NB4 (cell line): ENCODE results near the gene PREPL.

Experiments used
- DNase-seq: peaks from one replicate; pipeline ENCODE4 v3.0.0; 2010; ENCODE audit warnings: low read depth
- H3K4me3 ChIP-seq: one replicate; pipeline ENCODE4 v1.5.1; 2011; ENCODE audit warnings: mild to moderate bottlenecking, low read depth, low read length, moderate library complexity
- CTCF ChIP-seq: IDR thresholded peaks from one replicate; pipeline ENCODE4 v1.5.1; 2012; ENCODE audit warnings: low read depth, low read length
- MAX ChIP-seq: IDR thresholded peaks from 2 replicates; pipeline ENCODE4 v1.6.1; 2011; ENCODE audit warnings: low read depth, low read length
- MYC ChIP-seq: IDR thresholded peaks from 2 replicates; pipeline ENCODE4 v1.6.1; 2011; ENCODE audit warnings: low read depth, low read length
- POLR2A ChIP-seq: IDR thresholded peaks from 2 replicates; pipeline ENCODE4 v1.6.1; 2011; ENCODE audit warnings: mild to moderate bottlenecking; ENCODE audit not compliant: insufficient read length; ENCODE audit errors: extremely low read depth

The PREPL gene

GRCh38 chr2:44291281-44292248 is 69.7 kb downstream of the PREPL start:
- H3K4me3 ChIP-seq = no peak overlapping the region
- TF ChIP-seq POLR2A (no peak), MAX (no peak), CTCF (peak; percentile 53)
- peak; percentile 71 for DNase-seq

- no peak overlapping the region for H3K4me3 ChIP-seq
- TF ChIP-seq MYC = no peak
- TF ChIP-seq CTCF = no peak
- no peak for TF ChIP-seq MAX
- TF ChIP-seq POLR2A = no peak
- no peak for DNase-seq
Measured at GRCh38 chr2:44290261-44290660, 71.0 kb downstream of the PREPL start.

- TF ChIP-seq CTCF (no peak), POLR2A (no peak), MYC (no peak), MAX (no peak)
- H3K4me3 ChIP-seq = no peak overlapping the region
- no peak for DNase-seq
Measured at GRCh38 chr2:44286884-44287638, 74.2 kb downstream of the PREPL start.

- no peak for DNase-seq
- TF ChIP-seq POLR2A (no peak), MYC (no peak), MAX (no peak), CTCF (no peak)
- no peak overlapping the region for H3K4me3 ChIP-seq
Measured at GRCh38 chr2:44286119-44286883, 75.0 kb downstream of the PREPL start.

- no peak for DNase-seq
- TF ChIP-seq POLR2A (no peak), MAX (no peak), MYC (no peak), CTCF (no peak)
- H3K4me3 ChIP-seq = no peak overlapping the region
Measured at GRCh38 chr2:44285174-44285573, 76.1 kb downstream of the PREPL start.
